ENCODE data around the gene MARVELD2. TPM values are rescaled to one million over a fixed set of nuclear protein-coding genes. Genes with fewer than 3 reads are reported as not detected.

The MARVELD2 gene
- total RNA-seq, 1 donor from 2014 or later: 10.1 TPM

GRCh38 chr5:69493396-69494133 is 78.6 kb downstream of the MARVELD2 start:
- peaks cover 7% of the 10 kb centered on the region for H3K4me1 Mint-ChIP-seq (ENCODE audit: low read depth, unreplicated experiment)
- peak overlapping the region; percentile 51 for H3K9ac ChIP-seq (ENCODE audit: low read length)
- H3K36me3 ChIP-seq (ENCODE audit: insufficient read depth, low read length): no peaks in the 10 kb centered on the region
- H3K9me3 ChIP-seq (ENCODE audit: insufficient read depth, low read depth, low read length): no peaks in the 10 kb centered on the region
- no peaks in the 10 kb centered on the region for H4K20me1 ChIP-seq (ENCODE audit: insufficient read depth, low read length)
- no peak for TF ChIP-seq EZH2 (IDR thresholded peaks at IDR 0.05; ENCODE audit: insufficient read depth, low read length)
- TF ChIP-seq CTCF (IDR thresholded peaks at IDR 0.05; ENCODE audit: insufficient read depth, low read depth, low read length): no peak
- H2AFZ ChIP-seq (ENCODE audit: low read depth, low read length): peak overlapping the region; percentile 84
- H3K27me3 Mint-ChIP-seq (ENCODE audit: low read depth, unreplicated experiment): peaks cover 3% of the 10 kb centered on the region
- DNase-seq (ENCODE audit: low read depth): peak; percentile 26
- no peaks in the 10 kb centered on the region for H3K79me2 ChIP-seq (ENCODE audit: insufficient read depth, low read length)
- FAIRE-seq: no peak
- H3K4me1 ChIP-seq (ENCODE audit: insufficient read depth, low read length): peaks cover 12% of the 10 kb centered on the region
- H3K9me3 Mint-ChIP-seq (ENCODE audit: unreplicated experiment): no peaks in the 10 kb centered on the region
- H3K4me3 Mint-ChIP-seq (ENCODE audit: unreplicated experiment): peak overlapping the region; percentile 88
- H3K4me2 ChIP-seq (ENCODE audit: low read length): peak overlapping the region; percentile 93
- peak overlapping the region; percentile 66 for H3K4me3 ChIP-seq (ENCODE audit: insufficient read depth, low read depth, low read length)
- H3K36me3 Mint-ChIP-seq (ENCODE audit: low read depth, unreplicated experiment): no peaks in the 10 kb centered on the region
- peaks cover 20% of the 10 kb centered on the region for H3K27me3 ChIP-seq (ENCODE audit: insufficient read depth, low read length)
- H3K27ac ChIP-seq (ENCODE audit: low read depth, low read length): no peak overlapping the region
- H3K27ac Mint-ChIP-seq (ENCODE audit: unreplicated experiment): peak overlapping the region; percentile 72

Other genes starting within 250 kb of the MARVELD2 start
- gene CCNB1, start 248.0 kb upstream of the MARVELD2 start, total RNA-seq: 34.2 and 49.8 TPM in 2 replicates
- 4.9 and 5.0 TPM in 2 replicates for gene CENPH, start 225.5 kb upstream of the MARVELD2 start, total RNA-seq
- gene CDK7, start 180.2 kb upstream of the MARVELD2 start, total RNA-seq: 53.6 and 58.3 TPM in 2 replicates
- 1.7 and 2.5 TPM in 2 replicates for gene CCDC125, start 82.3 kb upstream of the MARVELD2 start, total RNA-seq
- gene AK6, start 45.6 kb upstream of the MARVELD2 start, total RNA-seq: 33.9 and 52.3 TPM in 2 replicates
- 90.5 and 92.7 TPM in 2 replicates for gene TAF9, start 45.6 kb upstream of the MARVELD2 start, total RNA-seq
- 24.1 and 25.7 TPM in 2 replicates for gene RAD17, start 45.3 kb upstream of the MARVELD2 start, total RNA-seq
- gene OCLN, start 77.7 kb downstream of the MARVELD2 start, total RNA-seq: 12.1 and 15.3 TPM in 2 replicates
- gene GTF2H2C, start 145.1 kb downstream of the MARVELD2 start, total RNA-seq: 39.3 and 39.4 TPM in 2 replicates

Measured in astrocyte (in vitro differentiated cells and primary cell).